Right cardiac atrium (tissue), 5 donors: ENCODE data around the gene RNGTT. TPM values are rescaled to one million over a fixed set of nuclear protein-coding genes. Genes with fewer than 3 reads are reported as not detected.
"Not testable (repeated sequence)": the region's sequence is repeated elsewhere in the genome, so short reads cannot be mapped to it uniquely, and the experiment has no call there.

Experiments
- ATAC-seq, 2 donors: fragments of 200-7000 bp; cut with Tn5 transposase; one replicate each; pipeline versions ENCODE4 v1.8.0 to v1.9.1; 2020; ENCODE audit warnings: moderate library complexity in 2 of 2, mild to moderate bottlenecking in 1 of 2
- DNase-seq, 3 donors: peaks; one replicate each; pipeline ENCODE4 v3.0.0-alpha.2; 2020
- H3K27ac ChIP-seq: one replicate; pipeline ENCODE4 v1.5.1; 2013; ENCODE audit warnings: mild to moderate bottlenecking, low read length, control low read depth, moderate library complexity
- H3K27me3 ChIP-seq: one replicate; pipeline ENCODE4 v1.6.1; 2013; ENCODE audit not compliant: control insufficient read depth, insufficient read depth
- H3K4me1 ChIP-seq: one replicate; pipeline ENCODE4 v1.6.1; 2013; ENCODE audit warnings: low read length; ENCODE audit not compliant: control insufficient read depth, insufficient read depth
- H3K4me3 ChIP-seq: one replicate; pipeline ENCODE4 v1.5.1; 2013; ENCODE audit warnings: low read length, control low read depth
- H3K9me3 ChIP-seq: one replicate; pipeline ENCODE4 v1.6.1; 2013; ENCODE audit warnings: low read length; ENCODE audit not compliant: control insufficient read depth
- WGBS: extraction: QIAGEN DNeasy Blood & Tissue Kit; methylation state at CpG from one replicate; pipeline ENCODE4 v1.1.7; 2013; 5-methylcytosine and 5-hydroxymethylcytosine counted together
- intact Hi-C, 4 donors: fragments of 100-400 bp; cut with DNase I; formaldehyde crosslinking; loops; one replicate each; pipeline versions ENCODE4 v1.11.0 to v1.14.0; 2022 to 2023
- polyA plus RNA-seq: library from polyadenylated mRNA; stranded (reverse); fragments of 200-250 nt; gene quantifications from one replicate; pipeline ENCODE4 v1.2.3, GENCODE V29; 2013
- total RNA-seq, 4 donors: library from RNA; stranded (reverse); fragmentation: NEBNext Ultra II Directional; extraction: Animal tissue kit (Norgen Biotek cat#: 25700); gene quantifications; one replicate each; pipeline ENCODE4 v1.2.1, GENCODE V29; 2021
- donor health status: healthy with polysubstance abuse.
- donor health status: DM: no; HTN: yes; CAD: no.
- donor health status: DM: no; HTN: no; CAD: no.
- donor health status: DM: no; HTN: yes; CAD: no; lungs with severe emphysema.
- donor health status: DM: yes; HTN: yes; CAD: no.

RNGTT gene
- total and polyA plus RNA-seq, 5 donors, result 3.9 to 9.5 (median 8.3) TPM

GRCh38 chr6:88933521-88933920 is 29.9 kb downstream of the RNGTT start:
- no peaks in the 10 kb centered on the region for H3K9me3 ChIP-seq
- ATAC-seq (no peak), DNase-seq (no peak)
- H3K27me3 ChIP-seq, result no peaks in the 10 kb centered on the region
- H3K27ac ChIP-seq, result no peak overlapping the region
- H3K4me3 ChIP-seq, result no peak overlapping the region
- no peaks in the 10 kb centered on the region for H3K4me1 ChIP-seq
- intact Hi-C loops, result no loop called here
- 96% methylated on average over 2 of the region's 2 CpGs for WGBS

- ATAC-seq, H3K4me1 ChIP-seq, H3K27ac ChIP-seq, H3K4me3 ChIP-seq, intact Hi-C loops, DNase-seq, H3K27me3 ChIP-seq, H3K9me3 ChIP-seq: not testable (repeated sequence)
- WGBS, result 96% methylated on average over 5 of the region's 5 CpGs
These were observed 31.4 kb downstream of the RNGTT start for GRCh38 chr6:88932019-88932418.

GRCh38 chr6:88922775-88923548 is 40.5 kb downstream of the RNGTT start:
- DNase-seq, result no peak
- H3K4me3 ChIP-seq, result no peak overlapping the region
- no peaks in the 10 kb centered on the region for H3K27me3 ChIP-seq
- no peaks in the 10 kb centered on the region for H3K4me1 ChIP-seq
- no peak overlapping the region for H3K27ac ChIP-seq
- 93% methylated on average over 4 of the region's 4 CpGs for WGBS
- H3K9me3 ChIP-seq, result no peaks in the 10 kb centered on the region
- intact Hi-C loops, result no loop called here
- ATAC-seq, result no peak

GRCh38 chr6:88921734-88922133 is 41.7 kb downstream of the RNGTT start:
- WGBS, result 98% methylated on average over 1 of the region's 1 CpG
- no peak for DNase-seq

GRCh38 chr6:88920774-88921733 is 42.4 kb downstream of the RNGTT start:
- ATAC-seq, result no peak
- Histone ChIP-seq H3K27me3 (no peaks in the 10 kb centered on the region), H3K4me3 (no peak overlapping the region), H3K4me1 (no peaks in the 10 kb centered on the region), H3K9me3 (no peaks in the 10 kb centered on the region), H3K27ac (no peak overlapping the region)
- DNase-seq, result no peak
- intact Hi-C loops, result no loop called here
- WGBS, result 70% methylated on average over 1 of the region's 1 CpG

More at GRCh38 chr6:88921734-88922133, 41.7 kb downstream of the RNGTT start:
- H3K4me3 ChIP-seq, result no peak overlapping the region
- intact Hi-C loops, result no loop called here
- no peaks in the 10 kb centered on the region for H3K9me3 ChIP-seq
- H3K27ac ChIP-seq, result no peak overlapping the region
- H3K27me3 ChIP-seq, result no peaks in the 10 kb centered on the region
- ATAC-seq, result no peak
- H3K4me1 ChIP-seq, result no peaks in the 10 kb centered on the region

GRCh38 chr6:88920088-88920487 is 43.3 kb downstream of the RNGTT start:
- WGBS, result 89% methylated on average over 2 of the region's 2 CpGs
- no peak for ATAC-seq
- no peaks in the 10 kb centered on the region for H3K9me3 ChIP-seq
- no peak overlapping the region for H3K27ac ChIP-seq
- intact Hi-C loops, result no loop called here
- no peak overlapping the region for H3K4me3 ChIP-seq
- no peak for DNase-seq
- H3K27me3 ChIP-seq, result no peaks in the 10 kb centered on the region
- H3K4me1 ChIP-seq, result no peaks in the 10 kb centered on the region

- ATAC-seq (no peak), DNase-seq (no peak)
- Histone ChIP-seq H3K4me3 (no peak overlapping the region), H3K27me3 (no peaks in the 10 kb centered on the region), H3K9me3 (no peaks in the 10 kb centered on the region), H3K27ac (no peak overlapping the region), H3K4me1 (no peaks in the 10 kb centered on the region)
- WGBS, result 75% methylated on average over 1 of the region's 1 CpG
- intact Hi-C loops, result no loop called here
These were observed 44.4 kb downstream of the RNGTT start for GRCh38 chr6:88919032-88919431.

GRCh38 chr6:88916615-88917208 is 46.7 kb downstream of the RNGTT start:
- Histone ChIP-seq H3K27me3 (no peaks in the 10 kb centered on the region), H3K27ac (no peak overlapping the region), H3K9me3 (no peaks in the 10 kb centered on the region), H3K4me3 (no peak overlapping the region), H3K4me1 (no peaks in the 10 kb centered on the region)
- DNase-seq (no peak), ATAC-seq (no peak)
- intact Hi-C loops, result no loop called here
- WGBS, result 67% methylated on average over 1 of the region's 1 CpG

- intact Hi-C loops, result no loop called here
- ATAC-seq (no peak), DNase-seq (no peak)
- WGBS, result 80% methylated on average over 3 of the region's 3 CpGs
- Histone ChIP-seq H3K9me3 (no peaks in the 10 kb centered on the region), H3K4me1 (no peaks in the 10 kb centered on the region), H3K27ac (no peak overlapping the region), H3K27me3 (no peaks in the 10 kb centered on the region), H3K4me3 (no peak overlapping the region)
These were observed 48.4 kb downstream of the RNGTT start for GRCh38 chr6:88914895-88915598.

GRCh38 chr6:88914180-88914579 is 49.2 kb downstream of the RNGTT start:
- H3K9me3 ChIP-seq, result no peaks in the 10 kb centered on the region
- no peaks in the 10 kb centered on the region for H3K27me3 ChIP-seq
- WGBS, result 98% methylated on average over 4 of the region's 4 CpGs
- no peak overlapping the region for H3K4me3 ChIP-seq
- DNase-seq, result no peak
- peaks cover 2% of the 10 kb centered on the region for H3K4me1 ChIP-seq
- H3K27ac ChIP-seq, result no peak overlapping the region
- intact Hi-C loops, result no loop called here
- no peak for ATAC-seq
